GM21786 (cell line): Measurements from ENCODE around the gene CCDC152.

Experiments
- ATAC-seq: cut with Tn5 transposase; IDR thresholded peaks from one replicate; pipeline ENCODE4 v1.9.1; 2021; ENCODE audit not compliant: unreplicated experiment

CCDC152 gene

GRCh38 chr5:42779083-42779482 is 22.5 kb downstream of the CCDC152 start:
- no peak for ATAC-seq

DNA sequence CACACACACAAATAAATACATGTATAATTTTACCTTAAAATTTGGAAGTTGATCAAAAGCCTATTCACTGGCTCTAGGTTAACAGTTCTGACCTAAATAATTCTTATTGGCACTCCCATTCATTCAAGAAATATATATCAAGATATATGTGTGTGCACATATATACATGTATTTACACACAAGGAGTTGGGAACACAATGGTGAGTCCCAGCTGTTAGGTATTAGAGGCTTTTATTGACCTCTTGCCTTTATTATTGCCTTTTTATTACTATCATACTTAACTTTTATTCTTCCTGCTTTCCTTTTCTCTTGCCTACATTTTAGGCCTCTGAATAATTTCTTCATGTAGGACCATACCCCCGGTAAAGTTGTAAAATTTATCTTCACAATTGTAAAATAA is 25.0 kb downstream of the CCDC152 start:
- ATAC-seq = no peak

GRCh38 chr5:42784132-42784531 is 27.5 kb downstream of the CCDC152 start:
- ATAC-seq = no peak

DNA sequence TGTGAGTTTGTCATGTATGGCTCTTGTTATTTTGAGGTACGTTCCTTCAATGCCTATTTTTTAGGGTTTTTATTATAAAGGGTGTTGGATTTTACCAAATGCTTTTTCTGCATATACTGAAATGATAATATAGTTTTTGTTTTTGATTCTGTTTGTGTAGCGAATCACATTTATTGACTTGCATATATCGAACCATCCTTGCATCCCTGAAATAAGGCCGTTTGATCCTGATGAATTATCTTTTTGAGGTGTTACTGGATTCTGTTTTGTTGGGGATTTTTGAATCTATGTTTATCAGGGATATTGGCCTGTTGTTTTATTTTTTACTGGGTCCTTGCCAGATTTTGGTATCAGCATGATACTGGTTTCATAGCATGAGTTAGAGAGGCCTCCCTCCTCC is 29.1 kb downstream of the CCDC152 start:
- no peak for ATAC-seq

DNA sequence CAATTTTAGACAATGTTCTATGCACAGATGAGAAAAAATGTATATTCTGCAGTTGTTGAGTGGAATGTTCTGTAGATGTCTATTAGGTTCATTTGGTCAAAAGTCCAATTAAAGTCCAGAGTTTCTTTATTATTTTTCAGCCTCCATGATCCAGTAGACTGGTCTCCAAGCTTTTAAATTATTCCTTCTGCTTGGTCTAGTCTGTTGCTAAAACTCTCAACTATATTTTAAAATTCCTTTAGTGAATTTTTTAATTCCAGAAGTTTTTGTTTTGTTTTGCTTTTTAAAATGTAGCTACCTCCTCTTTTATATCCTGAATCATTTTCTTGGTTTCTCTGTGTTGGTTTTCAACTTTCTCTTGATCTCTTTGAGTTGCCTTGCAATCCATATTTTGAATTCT is 30.5 kb downstream of the CCDC152 start:
- ATAC-seq = no peak

DNA sequence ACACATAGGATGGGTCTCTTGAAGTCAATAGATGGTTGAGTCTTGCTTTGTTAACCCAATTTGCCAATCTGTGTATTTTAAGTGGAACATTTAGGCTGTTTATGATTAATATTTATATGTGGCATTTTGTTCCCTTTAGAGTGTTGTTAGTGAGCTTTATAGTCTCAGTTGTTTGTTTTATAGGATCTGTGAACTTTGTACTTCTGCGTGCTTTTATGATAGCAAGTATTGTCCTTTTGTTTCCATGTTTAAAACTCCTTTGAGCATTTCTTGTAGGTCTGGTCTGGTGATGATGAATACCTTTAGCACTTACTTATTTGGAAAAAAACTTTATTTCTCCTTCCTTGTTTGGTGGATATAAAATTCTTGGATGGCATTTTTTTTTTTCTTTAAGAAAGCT is 31.2 kb downstream of the CCDC152 start:
- no peak for ATAC-seq

DNA sequence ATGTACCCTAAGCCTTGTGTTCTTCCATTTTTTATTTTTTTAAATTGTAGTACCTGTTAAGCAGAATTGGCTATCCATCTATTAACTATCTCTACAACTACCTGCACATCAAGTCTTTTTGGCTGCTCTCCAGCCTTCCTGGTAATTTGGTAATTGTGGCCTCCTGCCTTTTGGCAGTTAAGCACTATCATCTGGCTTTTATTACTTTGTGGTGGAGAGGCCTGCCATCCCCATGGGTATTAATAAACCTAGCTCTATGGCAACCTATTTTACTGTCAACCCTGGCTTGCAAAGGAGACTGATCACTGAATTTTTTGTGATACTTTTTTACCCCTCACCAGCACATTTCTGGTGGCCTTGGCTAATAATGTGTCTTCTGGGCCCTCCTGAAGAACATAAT is 34.5 kb downstream of the CCDC152 start:
- no peak for ATAC-seq

GRCh38 chr5:42798284-42799240 is 41.9 kb downstream of the CCDC152 start:
- ATAC-seq = no peak

GRCh38 chr5:42799241-42799608 is 42.6 kb downstream of the CCDC152 start:
- no peak for ATAC-seq

GRCh38 chr5:42799668-42800114 is 43.1 kb downstream of the CCDC152 start:
- no peak for ATAC-seq

DNA sequence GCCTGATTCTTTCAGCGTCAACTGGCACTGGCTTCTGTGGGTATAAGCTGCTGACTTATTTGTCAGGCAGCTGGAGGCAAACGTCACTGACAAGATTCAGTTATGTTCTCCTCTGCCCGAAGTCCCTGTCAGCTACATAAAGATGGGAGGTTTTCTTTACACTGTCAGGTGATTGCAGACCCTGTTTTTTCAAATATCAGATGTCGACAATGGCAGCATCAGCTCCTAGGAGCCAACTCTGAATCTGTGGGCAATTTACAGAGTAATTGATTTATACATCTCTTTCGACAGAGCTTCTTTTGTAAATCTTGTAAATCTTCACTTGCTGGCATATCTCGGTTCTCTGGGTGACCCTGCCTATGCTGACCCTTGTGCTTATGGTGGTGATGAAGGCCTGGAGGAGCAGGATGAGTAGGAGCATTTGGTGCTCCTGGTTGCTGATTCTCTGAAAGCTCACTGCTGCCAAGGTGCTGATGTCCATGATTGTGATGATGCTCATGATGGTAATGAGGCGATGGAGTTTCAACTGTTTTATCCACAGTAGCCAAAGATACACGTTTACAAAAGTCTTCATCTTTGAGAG is 44.2 kb downstream of the CCDC152 start:
- no peak for ATAC-seq

DNA sequence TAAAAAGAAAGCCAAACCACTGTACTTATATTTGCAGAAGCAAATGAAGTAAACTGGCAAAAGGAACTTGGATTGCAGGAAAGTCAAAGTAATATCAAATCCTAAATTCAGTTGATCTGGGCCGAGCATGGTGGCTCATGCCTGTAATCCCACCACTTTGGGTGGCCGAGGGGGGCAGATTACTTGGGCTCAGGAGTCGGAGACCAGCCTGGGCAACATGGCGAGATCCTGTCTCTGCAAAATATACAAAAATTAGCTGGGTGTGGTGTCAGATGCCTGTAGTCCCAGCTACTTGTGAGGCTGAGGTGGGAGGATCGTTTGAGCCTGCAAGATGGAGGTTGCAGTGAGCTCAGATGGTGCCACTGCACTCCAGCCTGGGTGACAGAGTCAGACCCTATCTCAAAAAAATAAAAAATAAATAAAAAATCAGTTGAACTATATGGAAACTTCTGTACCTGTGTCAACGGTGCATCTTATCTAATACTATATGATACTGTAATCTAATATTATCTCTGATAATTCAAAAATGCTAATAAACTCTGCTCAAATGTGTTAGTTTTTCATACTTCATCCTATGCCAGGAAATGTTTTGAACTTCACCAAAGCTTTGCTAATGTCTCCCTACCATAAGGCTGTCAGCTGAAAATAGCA is 45.0 kb downstream of the CCDC152 start:
- ATAC-seq = no peak

DNA sequence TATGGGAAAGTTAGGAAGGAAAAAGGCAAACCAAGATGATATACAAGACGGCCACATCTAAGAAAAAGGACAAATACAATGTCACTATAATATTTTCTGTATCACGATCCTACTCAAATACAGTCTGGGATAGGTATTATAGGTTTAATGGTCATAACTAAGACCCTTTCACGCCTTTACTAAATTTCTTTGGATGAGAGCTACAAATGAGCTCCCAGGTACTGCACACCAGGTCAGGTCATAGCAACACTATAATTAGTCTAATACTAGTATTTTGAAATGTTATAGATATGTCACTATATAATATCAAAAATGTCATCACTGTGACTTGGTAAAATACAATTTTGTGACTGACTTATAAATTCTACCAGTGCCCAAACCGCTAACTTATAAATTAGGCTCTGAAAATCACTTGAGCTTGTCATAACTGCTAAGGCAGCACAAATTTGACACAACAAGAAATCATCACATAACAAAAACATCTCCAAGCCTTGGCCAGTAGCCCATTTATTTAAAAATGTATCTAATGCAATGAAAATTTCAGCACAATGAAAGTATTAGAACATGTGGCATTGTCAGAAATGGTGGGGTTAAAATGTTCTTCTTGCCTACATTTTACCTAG is 48.2 kb downstream of the CCDC152 start:
- no peak for ATAC-seq

GRCh38 chr5:42806004-42806700 is 49.5 kb downstream of the CCDC152 start:
- no peak for ATAC-seq

- ATAC-seq = no peak
Measured at GRCh38 chr5:42806701-42807262, 50.2 kb downstream of the CCDC152 start.

GRCh38 chr5:42807722-42808447 is 51.3 kb downstream of the CCDC152 start:
- ATAC-seq = no peak

GRCh38 chr5:42808888-42809611 is 52.4 kb downstream of the CCDC152 start:
- no peak for ATAC-seq

GRCh38 chr5:42810834-42811590 is 54.4 kb downstream of the CCDC152 start:
- no peak for ATAC-seq
